H4 (cell line): ENCODE results near the gene DGKZ. TPM values are rescaled to one million over a fixed set of nuclear protein-coding genes. Genes with fewer than 3 reads are reported as not detected.

Source experiments
- DNase-seq: peaks from one replicate; pipeline ENCODE4 v3.0.0-alpha.2; 2015; ENCODE audit warnings: low spot score
- total RNA-seq: library from RNA; depleted of rRNA; stranded (reverse); fragments of >200 nt; shearing (Covaris generic); gene quantifications from 2 replicates; pipeline ENCODE4 v1.2.3, GENCODE V29; 2014

Gene DGKZ
- total RNA-seq, 1 experiment from 2014 or later: 25.3 TPM

DNA sequence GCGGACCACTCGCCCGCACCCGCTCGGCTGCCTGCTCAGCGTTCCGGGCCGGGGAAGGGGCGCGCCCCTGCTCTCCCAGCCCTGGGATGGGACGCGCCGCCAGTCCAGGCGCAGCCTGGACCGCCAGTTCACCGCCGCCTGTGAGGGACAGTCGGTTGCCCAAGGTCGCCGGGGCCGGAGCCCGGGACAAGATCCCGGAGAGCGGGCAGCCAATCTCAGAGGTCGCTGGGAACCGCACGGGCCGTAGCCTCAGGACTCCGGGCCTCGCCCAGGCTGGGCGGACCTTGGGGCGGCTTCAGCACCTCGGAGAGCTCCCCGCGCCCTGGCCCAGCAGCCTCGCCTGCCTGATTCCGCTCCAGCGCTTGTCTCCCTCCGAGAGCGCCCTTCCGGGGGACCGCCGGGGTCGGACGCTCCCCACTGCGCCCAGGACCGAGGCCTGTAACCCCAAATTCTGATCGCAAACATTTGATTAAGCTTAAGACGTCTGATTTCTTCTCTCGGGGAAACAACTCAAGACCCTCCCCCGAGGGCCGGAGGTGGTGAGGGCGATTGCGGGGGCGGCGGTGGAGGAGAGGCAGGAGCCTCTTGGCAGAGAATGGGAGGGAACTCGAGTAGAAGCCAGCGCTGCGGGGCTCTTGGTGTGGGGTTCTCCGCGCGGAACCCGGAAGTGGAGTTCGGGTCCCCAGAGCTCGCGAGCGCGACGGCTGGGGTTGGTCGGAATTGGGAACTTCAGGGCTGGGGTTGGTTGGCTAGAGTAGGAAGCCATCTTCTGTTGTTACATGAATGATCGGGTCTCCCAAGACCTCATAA lies 45.4 kb downstream of the DGKZ start:
- DNase-seq: peak; percentile 66

DNA sequence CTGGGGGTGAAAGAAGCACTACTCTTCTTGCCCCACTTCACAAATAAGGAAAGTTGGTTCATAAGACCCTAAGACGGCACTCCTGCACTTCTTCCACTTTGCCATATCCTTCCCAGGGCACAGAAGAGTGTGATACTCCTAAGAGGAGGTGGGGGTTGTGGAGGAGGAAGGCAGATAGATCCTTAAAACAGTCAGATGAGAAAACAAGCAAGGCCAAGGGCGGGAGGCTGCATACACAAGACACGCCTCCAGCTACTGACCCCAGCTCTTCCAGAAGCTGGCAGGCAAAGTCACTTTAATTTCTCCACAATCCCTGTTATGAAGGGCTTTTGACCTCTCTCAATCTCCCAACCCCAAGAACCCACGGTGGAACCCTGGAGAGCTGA lies 46.0 kb downstream of the DGKZ start:
- DNase-seq: no peak

DNA sequence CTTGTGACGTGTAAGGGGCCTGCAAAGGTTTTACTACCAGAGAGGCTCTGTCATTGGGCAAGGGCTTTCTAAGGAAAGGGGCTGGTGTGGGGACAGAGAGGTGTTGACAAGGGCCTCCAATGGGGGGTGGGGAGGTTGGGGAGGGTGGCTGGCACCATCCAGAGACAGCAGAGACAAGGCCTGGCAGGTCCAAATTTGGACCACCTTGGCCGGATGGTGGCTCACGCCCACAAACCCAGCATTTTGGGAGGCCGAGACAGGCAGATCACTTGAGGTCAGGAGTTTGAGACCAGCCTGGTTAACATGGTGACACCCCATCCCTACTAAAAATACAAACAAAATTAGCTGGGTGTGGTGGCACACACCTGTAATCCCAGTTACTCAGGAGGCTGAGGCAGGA lies 46.5 kb downstream of the DGKZ start:
- DNase-seq: no peak

DNA sequence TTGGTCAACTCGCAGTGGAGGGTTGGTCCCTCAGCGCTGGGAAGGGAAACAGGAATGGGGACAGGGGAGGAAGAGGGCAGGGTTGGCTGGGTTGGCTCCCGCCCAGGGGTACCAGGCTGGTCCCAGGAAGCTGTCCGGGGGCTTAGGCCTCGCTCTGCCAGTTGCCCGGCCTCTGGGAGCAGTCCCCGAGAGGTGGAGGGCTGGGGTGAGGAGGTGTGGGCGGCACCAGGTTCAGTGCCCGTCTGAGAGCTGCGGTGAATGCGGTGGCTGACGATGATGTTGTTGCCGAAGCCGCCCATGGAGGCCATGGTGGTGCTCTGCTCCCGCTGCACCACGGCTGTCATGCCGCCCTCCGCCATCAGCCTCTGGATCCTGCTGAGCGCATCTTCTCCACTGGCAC lies 50.3 kb downstream of the DGKZ start:
- no peak for DNase-seq

DNA sequence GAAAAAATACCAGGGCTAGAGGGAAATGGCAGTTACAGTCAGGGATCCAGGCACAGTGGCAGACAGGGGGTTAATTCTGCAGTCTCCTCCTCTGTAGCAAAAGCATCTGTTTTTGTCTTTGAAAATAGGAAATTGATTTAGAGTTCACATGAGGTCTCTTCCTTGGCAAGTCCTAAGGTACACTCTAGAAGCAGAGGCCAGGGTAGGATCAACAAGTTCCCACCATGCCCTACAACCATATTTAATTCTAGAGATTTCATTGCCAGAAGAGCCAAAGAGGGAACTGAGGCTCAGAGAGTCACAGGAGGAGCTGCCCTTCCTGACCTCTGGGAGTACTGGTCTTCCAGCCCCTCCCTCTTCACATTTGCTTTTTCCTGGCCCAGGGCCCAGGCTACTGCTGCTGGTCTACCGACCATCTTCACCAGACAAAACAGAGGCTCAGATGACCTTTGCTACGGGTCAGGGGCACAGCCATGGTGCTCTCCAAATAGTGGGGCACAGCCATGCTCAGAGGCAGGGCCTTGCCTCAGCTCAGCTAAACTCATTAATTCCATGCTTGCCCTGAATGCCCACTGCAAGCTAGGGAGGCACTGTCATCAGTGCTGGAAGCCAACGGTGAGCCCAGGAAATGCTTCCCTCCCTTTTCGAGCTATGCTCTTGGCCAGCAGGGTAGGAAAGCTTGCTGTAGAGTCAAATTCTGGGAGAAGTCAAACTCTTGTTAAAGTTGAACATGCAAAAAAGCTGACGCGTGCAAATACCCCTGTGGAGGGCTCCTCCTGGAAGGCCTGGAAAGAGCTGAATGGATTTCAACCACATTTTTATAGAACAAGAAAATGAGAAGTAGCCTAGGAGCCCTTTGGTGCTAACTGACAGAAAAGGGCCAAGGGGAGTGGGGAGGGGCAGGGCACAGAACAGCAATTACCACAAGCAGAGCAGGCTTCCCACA lies 56.0 kb downstream of the DGKZ start:
- no peak for DNase-seq

DNA sequence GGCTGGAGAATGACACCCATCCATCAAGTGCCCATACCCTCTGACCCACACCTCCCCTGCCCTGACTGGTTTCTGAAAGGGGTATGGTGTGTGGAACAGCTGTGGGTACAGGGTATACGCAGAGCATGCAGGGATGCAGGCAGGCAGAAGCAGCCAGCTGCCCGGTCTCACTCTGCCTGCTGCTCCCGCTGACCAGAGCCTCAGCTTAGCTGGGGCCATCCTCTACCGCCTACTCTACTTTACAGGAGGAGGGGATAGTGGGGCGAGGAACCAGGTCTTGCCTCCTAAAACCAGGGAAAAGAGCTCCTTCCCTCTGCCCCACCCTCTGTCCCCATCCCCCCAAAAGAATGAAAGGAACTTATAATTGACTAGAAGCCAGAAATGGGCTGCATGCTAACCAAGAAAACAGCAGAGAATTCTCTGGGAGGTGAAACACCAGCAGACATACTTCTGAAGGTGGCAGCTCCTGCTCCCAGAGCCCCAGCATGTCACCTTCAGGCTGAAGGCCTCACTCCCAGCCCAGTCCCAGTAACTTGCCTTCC lies 57.3 kb downstream of the DGKZ start:
- DNase-seq: no peak

DNA sequence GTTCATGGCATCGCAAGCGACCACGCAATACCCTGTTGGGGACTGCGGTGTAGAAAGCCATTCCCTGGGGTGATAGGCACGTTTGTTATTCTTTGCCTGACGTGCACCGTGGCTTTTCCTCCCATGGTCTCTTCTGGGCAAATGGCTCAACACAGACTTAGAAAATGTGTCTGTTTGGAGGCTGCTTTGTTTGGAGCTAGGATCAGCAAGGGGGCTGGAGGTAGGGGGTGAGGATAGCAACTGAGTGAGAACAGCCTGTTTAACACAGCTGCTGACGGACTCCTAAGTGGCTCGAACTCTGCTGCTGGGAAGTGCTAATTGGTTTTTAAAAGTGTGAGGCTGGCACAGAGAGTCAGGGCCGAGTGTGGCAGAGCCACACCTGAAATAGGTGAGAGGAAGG lies 60.4 kb downstream of the DGKZ start:
- DNase-seq: no peak

DNA sequence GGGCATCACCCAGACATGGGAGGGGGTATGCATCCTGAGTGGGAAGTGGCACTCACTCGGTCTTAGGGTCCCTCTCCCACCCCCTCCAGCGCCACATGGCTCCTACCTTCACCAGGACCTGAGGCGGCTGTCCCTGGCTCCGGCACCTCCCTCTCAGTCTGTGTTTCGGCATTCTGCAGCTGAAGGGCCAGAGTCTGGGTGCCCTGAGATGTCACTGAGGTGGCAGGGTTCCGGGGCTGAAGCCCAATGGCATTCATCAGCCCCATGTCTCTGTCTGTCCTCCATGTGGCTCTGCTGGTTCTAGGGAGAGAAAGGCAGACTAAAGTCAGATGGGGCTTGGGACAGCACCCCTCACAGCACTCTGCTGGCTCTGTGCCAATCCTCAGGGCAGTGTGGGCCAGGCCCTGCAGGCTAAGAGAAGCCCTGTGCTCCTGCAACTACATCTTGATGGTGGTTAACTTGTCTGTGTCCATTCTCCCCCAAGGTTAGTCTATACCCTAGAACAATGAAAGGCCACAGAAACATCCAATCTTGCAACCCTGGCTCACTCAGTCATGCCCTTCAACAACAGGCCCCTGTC lies 61.2 kb downstream of the DGKZ start:
- no peak for DNase-seq

DNA sequence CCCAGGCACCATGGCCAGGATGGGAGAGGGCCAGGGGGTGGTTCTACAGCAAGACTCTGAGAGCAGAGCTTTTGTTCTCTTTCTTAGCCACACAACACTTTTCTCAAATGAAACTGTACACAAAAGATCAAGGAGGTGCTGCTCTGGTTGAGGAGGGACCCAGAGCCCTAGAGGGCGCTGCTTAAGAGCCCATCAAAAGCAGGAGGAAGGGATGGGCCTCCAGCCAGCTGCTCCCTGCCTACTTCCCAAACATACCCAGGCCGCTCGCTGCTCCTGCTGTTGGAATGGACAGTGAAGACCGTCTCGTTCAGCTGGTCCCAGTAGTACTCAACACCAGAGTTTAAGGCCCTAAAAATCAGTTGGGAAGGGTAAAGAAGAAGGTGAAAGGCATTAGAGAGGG lies 62.8 kb downstream of the DGKZ start:
- no peak for DNase-seq

DNA sequence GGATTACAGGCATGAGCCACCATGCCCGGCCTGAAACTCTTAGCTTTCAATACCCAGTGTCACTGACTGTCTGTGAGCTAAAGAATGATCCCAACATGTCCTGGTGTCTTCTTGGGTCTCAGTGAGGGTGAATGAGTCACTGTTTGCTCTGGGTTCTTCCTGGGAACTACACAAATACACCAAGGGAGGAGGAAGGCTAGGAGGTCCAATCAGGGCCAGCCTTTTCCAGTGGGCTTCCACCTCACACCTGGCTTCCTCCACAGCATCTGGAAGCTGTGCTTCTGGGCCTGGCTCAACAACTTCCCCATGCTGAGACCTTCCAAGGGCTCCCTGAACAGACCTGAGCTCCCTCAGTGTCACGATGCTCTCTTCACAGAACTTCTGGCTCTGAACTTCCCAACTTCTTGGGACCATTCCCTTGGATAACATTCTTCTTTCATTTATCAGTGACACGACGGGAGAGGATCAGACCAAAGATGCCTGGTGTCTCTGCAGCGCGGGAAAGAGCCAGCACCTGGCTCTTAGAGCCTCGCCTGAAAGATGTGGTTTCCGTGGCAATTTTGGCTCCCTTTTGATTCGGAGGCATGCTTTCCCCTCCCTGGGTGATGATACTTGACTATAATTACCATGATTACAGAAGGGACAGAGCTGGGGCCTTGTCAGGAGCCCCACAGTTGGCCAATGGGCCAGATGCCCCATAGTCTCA lies 66.7 kb downstream of the DGKZ start:
- no peak for DNase-seq

DNA sequence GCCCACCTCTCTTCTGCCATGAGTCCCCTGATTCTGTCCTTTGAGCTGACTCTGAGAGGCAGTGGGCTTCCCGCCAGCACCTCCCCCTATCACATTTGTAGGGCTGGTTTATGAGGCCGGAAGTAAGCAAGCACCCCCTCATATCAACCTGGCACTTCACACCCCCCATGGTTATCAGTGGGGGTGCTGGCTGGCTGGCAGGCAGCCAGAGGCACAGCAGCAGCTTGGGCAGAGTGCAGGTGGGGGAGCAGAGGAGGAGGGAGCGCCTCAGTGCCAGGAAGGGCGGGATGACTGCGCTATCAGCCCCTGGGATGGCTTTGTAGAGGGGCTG lies 67.2 kb downstream of the DGKZ start:
- DNase-seq: no peak

DNA sequence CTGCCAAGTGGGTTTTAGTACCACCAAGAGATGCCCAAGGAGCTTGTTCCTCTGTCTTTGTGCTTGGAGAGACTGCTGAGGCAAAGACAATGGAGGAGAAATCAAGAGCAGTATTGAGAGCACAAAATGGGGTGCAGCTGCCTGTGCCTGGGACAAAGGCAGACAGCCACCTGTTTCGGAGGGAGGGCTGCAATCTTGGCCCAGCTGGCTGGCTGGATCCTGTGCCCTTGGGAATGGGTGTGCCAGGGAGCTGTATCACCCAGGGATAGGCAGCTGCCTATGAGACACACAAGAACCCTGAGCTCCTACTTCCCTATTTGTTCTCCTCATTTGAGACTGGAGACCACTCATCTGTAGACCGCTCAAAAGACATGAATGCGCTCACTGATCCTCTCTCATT lies 67.6 kb downstream of the DGKZ start:
- DNase-seq: no peak

DNA sequence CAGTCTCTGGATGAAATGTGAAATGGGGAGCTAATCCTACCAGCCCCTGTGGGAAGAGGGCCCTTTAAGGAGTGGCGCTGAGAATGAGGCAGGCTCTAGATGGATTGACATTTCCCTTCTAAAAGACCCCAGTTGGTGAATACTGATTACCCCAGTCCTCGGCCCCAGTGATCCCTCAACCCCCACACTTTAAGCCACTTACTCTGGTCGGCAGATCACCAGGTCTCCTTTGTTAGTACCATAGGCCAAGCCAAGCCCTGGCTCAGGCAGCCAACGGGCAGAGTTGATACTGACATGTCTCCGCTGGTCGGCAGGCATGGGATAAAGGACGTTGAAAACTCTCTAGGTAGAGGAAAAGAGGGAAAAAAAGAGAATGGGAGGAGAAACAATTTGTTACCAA lies 70.4 kb downstream of the DGKZ start:
- DNase-seq: no peak

DNA sequence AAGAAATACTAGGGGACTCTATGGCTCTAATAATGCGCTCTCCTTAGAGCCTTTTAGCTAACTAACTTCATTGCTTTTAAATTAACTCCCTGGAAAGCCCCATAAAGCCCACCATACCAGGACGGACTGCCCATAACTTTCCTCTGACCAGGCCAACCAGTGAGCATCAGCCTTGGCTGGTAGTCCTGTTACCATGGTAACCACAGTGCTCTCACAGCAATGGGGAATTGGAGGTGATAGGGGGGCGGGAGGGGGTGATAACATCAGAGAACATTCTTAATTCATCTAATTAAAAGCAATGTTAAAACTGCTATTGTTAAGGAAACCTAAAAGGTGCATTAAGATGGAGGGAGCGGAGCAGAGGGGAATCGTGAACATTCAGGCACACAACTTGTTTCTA lies 71.5 kb downstream of the DGKZ start:
- no peak for DNase-seq

DNA sequence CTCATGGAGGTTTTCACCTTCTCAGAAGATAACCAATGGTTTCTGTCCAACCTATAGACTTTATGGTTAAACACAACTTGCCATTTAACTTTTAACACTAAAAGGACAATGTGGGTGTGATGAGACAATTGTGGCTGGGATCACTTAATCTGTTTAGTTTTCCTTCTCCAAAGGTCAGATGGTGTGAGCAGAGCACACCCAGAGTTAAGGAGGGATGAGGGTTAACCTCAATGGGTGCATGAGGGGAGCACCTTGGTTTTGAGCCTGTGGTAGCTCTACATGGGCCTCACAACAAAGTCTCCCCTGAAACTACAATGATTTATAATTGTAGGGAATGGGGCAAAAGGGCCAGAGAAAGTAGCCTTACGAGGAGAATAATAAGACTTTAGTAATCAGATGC lies 73.2 kb downstream of the DGKZ start:
- no peak for DNase-seq

DNA sequence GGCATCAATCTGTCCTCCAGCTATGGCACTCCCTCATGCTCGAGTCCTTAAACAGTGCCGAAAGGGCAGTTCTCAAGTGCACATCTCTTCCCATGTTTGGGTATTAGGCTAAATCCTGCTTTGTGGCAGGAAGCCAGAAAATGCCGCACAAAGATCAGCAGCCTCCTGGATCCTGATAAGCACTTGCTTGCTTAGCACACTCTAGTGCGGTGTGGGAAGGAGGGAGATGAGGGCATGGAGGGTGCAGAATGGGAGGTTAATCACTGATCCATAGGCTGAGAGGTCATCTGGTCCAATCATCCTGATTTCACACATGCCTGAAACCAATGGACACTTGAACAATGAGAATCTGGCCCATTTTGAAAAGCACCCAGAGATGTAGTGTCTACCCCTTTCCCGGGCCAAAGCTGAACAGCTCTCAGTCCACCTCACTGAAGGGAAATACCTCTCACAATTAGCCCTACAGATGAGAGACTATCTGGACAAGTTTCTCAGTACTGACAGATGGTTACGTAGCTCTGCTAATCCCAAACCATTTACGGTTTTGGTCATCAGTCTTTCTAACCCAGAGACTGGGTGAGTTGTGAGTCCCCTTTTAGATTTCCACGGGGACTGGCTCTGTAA lies 74.1 kb downstream of the DGKZ start:
- DNase-seq: no peak

DNA sequence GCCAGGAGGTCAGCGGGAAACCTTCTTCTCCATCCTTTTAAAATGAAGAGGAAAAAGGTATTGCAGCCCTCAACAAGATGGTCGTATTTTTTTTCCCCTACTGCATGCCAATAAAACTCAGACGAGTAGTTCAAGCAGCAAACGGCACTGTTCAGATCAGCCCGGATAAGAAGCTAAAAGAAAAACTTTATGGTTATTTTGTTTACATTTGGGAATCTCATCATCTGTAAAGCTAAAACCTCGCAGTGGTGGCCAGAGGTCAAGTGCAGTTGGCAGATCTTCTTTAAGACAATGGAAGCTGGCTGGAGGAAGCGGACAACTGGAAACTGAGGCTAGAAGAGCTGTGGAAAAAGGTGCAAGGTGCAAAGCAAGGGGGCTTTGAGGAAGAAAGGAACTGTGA lies 75.3 kb downstream of the DGKZ start:
- no peak for DNase-seq

DNA sequence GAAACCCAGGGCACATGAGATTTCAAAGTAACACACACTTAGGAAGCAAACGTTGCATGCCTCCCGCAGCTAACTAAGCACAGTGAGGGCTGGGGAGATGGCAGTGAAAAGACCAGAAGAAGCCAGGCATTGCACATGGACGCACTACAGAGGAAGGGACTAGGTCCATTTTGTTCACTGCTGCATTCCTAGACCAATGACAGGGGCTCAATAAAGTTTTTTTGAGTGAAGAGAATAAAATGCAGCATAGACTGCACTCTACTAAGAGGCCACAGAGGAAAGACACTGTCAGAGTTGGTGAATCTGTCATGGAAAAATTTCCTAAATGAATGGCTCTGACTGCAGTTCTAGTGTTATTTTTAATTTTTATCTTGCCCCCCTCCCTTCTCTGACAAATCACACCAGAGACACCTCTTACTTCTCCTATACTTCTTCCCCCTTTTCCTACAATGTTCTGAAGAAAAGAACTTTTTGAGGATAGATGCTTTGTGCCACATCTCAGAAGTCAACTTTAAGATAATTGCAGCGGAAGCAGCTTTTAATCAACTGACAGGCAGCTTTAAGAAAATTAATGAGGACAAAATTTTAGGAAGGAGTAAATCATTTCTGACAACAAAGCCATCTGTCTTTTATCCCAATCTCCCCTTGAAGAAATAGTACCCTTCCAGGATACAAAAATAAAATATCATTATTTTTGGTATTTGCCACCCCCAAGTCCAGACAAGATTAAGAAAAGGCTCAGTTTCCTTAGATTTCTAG lies 79.1 kb downstream of the DGKZ start:
- DNase-seq: no peak

DNA sequence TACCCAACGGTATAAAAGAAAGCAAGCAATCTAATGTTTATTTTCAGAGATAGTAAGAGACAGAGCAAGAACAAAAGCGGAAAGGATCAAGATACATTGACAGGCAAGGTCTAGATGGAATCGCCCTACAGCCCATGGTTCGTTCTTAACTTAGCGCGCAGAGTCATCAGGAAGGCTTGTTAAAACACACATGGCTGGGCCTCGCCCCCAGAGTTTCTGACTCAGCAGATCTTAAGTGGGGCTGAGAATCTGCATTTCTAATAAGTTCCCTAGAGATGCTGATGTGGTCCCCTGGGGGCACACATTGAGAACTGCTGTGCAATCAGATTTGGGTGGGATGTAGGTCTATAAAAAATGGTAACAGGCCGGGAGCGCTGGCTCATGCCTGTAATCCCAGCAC lies 80.1 kb downstream of the DGKZ start:
- DNase-seq: no peak

DNA sequence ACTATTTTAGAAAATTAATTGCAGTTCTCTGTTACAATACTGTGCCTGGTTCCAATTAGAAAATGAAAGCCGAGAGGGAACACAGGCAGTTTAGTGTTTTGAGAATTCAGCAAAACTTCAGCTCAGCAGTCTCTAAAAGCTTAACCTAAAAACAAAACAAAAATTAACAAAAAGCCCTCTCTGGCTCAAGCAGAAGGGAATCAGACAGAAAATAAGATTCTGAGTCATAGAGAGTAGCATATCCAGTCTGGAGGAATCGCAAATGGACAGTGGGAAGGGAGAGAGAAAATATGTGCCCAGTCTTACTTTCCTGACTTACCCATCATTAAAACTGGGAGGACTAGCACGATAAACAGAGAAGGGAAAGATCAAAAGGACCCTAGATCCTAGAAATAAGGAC lies 82.5 kb downstream of the DGKZ start:
- DNase-seq: no peak
